GM12878 (cell line): ENCODE measurements around the gene CCDC106.

Experiments
- CBX5 ChIP-seq: sonication (generic); IDR thresholded peaks from 2 replicates; pipeline ENCODE4 v1.6.1; 2016; ENCODE audit warnings: low read depth, moderate library complexity, mild to moderate bottlenecking, inconsistent platforms
- CREB1 ChIP-seq: IDR thresholded peaks from 2 replicates; pipeline ENCODE4 v1.6.1; 2012; ENCODE audit warnings: low read depth, mild to moderate bottlenecking, inconsistent platforms
- SMARCA5 ChIP-seq: fragments of 450-650 bp; IDR thresholded peaks from 2 replicates; pipeline ENCODE4 v1.6.1; 2017; ENCODE audit warnings: mild to moderate bottlenecking
- SP1 ChIP-seq: IDR thresholded peaks from one replicate; pipeline ENCODE4 v1.6.1; 2011; ENCODE audit warnings: low read depth, low read length
- TAF1 ChIP-seq: IDR thresholded peaks from 2 replicates; pipeline ENCODE4 v1.6.1; 2011; ENCODE audit warnings: mild to moderate bottlenecking, low read depth, low read length, borderline replicate concordance
- ZNF24 ChIP-seq: fragments of 450-650 bp; IDR thresholded peaks from 2 replicates; pipeline ENCODE4 v1.6.1; 2017; ENCODE audit warnings: antibody characterized with exemption, mild to moderate bottlenecking
- ZZZ3 ChIP-seq: IDR thresholded peaks from 2 replicates; pipeline ENCODE4 v1.6.1; 2011; ENCODE audit warnings: low read depth; ENCODE audit not compliant: control insufficient read depth, insufficient read length
- TF ChIP-seq, protein P1 (sequence below), 3 experiments: IDR thresholded peaks in 2 of 3; conservative IDR thresholded peaks in 1 of 3; 2 replicates each; pipeline ENCODE4 v1.5.1; 2011; ENCODE audit warnings: low read depth in 3 of 3, low read length in 3 of 3, mild to moderate bottlenecking in 3 of 3, control low read depth in 2 of 3, moderate library complexity in 2 of 3, inconsistent platforms in 1 of 3, mixed read lengths in 1 of 3; ENCODE audit not compliant: control insufficient read depth in 2 of 3, insufficient read depth in 1 of 3; ENCODE audit errors: extremely low read depth in 1 of 3

DNA sequence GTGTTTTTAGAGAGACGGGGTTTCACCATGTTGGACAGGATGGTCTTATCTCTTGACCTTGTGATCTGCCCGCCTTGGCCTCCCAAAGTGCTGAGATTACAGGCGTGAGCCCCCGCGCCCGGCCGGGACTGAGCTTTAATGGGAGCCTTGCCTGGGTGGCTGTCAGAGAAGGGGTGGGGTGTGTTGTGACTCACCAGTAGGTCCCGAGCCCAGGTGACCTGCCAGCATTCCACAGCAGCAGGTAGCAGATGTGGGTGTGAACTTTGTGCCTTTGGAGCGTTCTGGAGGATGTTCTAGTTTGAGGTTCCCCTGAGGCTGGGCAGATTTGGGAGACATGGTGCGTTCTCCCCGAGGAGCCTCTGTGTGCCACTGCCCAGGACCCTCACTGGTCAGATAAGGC, 19.9 kb downstream of the CCDC106 start:
- TF ChIP-seq, protein P1, sequence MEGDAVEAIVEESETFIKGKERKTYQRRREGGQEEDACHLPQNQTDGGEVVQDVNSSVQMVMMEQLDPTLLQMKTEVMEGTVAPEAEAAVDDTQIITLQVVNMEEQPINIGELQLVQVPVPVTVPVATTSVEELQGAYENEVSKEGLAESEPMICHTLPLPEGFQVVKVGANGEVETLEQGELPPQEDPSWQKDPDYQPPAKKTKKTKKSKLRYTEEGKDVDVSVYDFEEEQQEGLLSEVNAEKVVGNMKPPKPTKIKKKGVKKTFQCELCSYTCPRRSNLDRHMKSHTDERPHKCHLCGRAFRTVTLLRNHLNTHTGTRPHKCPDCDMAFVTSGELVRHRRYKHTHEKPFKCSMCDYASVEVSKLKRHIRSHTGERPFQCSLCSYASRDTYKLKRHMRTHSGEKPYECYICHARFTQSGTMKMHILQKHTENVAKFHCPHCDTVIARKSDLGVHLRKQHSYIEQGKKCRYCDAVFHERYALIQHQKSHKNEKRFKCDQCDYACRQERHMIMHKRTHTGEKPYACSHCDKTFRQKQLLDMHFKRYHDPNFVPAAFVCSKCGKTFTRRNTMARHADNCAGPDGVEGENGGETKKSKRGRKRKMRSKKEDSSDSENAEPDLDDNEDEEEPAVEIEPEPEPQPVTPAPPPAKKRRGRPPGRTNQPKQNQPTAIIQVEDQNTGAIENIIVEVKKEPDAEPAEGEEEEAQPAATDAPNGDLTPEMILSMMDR (IDR thresholded peaks at IDR 0.05 in 2 of 3, conservative IDR thresholded peaks at IDR 0.05 in 1 of 3; ENCODE audit: control insufficient read depth in 2 of 3, extremely low read depth in 1 of 3, insufficient read depth in 1 of 3, low read depth in 3 of 3, low read length in 3 of 3) = no peak
- TF ChIP-seq ZZZ3 (no peak), ZNF24 (no peak), TAF1 (no peak), CBX5 (no peak), SP1 (no peak), SMARCA5 (no peak), CREB1 (no peak)
